GM12873 (cell line): ENCODE measurements around the gene ZSCAN21.

Experiments
- CTCF ChIP-seq: IDR thresholded peaks from 2 replicates; pipeline ENCODE4 v1.5.1; 2012; ENCODE audit warnings: low read depth, mild to moderate bottlenecking, moderate library complexity, low read length, control low read depth; ENCODE audit not compliant: insufficient read depth; ENCODE audit errors: missing control alignments

The ZSCAN21 gene

GRCh38 chr7:100038326-100038725 is 11.2 kb upstream of the ZSCAN21 start:
- no peak for TF ChIP-seq CTCF

GRCh38 chr7:100040575-100040974 is 9.0 kb upstream of the ZSCAN21 start:
- TF ChIP-seq CTCF: no peak

GRCh38 chr7:100044718-100045117 is 4.9 kb upstream of the ZSCAN21 start:
- peak; percentile 46 for TF ChIP-seq CTCF

- no peak for TF ChIP-seq CTCF
Observed at GRCh38 chr7:100048680-100049079, 894 bp upstream of the ZSCAN21 start.

- TF ChIP-seq CTCF: no peak
Observed at GRCh38 chr7:100051611-100052010, 2.0 kb downstream of the ZSCAN21 start.

GRCh38 chr7:100053215-100053614 is 3.6 kb downstream of the ZSCAN21 start:
- peak; percentile 17 for TF ChIP-seq CTCF

GRCh38 chr7:100057006-100057405 is 7.4 kb downstream of the ZSCAN21 start:
- TF ChIP-seq CTCF: no peak
